ENCODE data around the gene PKDCC. TPM values are rescaled to one million over a fixed set of nuclear protein-coding genes. Genes with fewer than 3 reads are reported as not detected.

The PKDCC gene
- total and polyA plus RNA-seq, 2 experiments from 2014 or later, result 270 to 278 TPM

DNA sequence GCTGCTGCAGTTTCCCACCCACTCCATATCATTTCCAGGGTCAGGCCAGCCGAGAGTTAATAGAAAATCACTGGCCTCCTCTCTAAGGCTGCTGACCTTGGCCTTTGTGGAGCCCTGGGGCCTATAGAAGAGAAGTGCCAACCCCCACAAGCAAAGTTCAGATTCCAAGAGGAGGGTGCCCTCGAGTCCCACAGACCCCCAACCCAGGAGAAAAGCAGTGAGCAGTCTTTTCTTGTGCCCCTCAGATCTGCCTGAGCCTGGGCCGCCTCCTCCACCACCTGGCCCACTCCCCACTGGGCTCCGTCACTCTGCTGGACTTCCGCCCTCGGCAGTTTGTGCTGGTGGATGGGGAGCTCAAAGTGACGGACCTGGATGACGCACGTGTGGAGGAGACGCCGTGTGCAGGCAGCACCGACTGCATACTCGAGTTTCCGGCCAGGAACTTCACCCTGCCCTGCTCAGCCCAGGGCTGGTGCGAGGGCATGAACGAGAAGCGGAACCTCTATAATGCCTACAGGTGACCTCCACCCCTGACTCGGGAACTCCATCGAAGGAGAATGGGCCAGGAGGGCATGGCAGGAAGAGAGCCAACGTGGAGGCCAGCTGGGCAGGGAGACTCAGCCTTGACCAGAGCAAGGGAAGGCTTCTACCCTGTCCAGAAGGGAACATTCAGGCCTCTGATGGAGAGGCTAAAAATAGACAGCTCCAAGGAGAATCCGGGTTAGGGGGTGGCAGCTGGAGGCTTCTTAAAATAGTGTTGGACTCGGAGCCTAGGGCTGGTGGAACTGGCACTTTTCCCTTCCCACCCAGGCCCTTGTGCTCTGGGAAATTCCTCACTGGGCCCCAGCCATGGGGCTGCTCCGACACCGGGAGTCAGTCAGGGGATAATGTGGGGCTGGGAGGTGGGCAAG is 6.2 kb downstream of the PKDCC start:
- Histone ChIP-seq H3K4me1 (ENCODE audit: insufficient read depth) (peaks cover 71% of the 10 kb centered on the region), H3K79me2 (peaks cover 47% of the 10 kb centered on the region), H3K9me3 (ENCODE audit: low read depth) (no peaks in the 10 kb centered on the region), H3K36me3 (replicated peaks; ENCODE audit: insufficient read depth, low read depth) (no peaks in the 10 kb centered on the region), H3K4me2 (peak overlapping the region; percentile 89), H3K27ac (peak overlapping the region; percentile 95), H4K20me1 (ENCODE audit: insufficient read depth, poor library complexity, severe bottlenecking) (no peaks in the 10 kb centered on the region), H3K4me3 (no peak overlapping the region), H2AFZ (no peak overlapping the region), H3K27me3 (no peaks in the 10 kb centered on the region), H3K9me2 (replicated peaks; ENCODE audit: insufficient read depth) (no peaks in the 10 kb centered on the region)
- TF ChIP-seq EZH2 (IDR thresholded peaks at IDR 0.05; ENCODE audit: borderline replicate concordance) (no peak), CTCF (IDR thresholded peaks at IDR 0.05; ENCODE audit: poor library complexity) (no peak), EZH2phosphoT487 (IDR thresholded peaks at IDR 0.05; ENCODE audit: low read depth, severe bottlenecking, unreplicated experiment) (no peak)
- no peak for DNase-seq (ENCODE audit: low spot score)
- 72% methylated on average over 24 of the region's 24 CpGs for WGBS (ENCODE audit: low lambda C conversion rate, missing lambda C conversion rate)

GRCh38 chr2:42054714-42055430 is 7.1 kb downstream of the PKDCC start:
- Histone ChIP-seq H3K27ac (peak overlapping the region; percentile 95), H3K79me2 (peaks cover 39% of the 10 kb centered on the region), H3K4me2 (peak overlapping the region; percentile 89), H3K4me3 (no peak overlapping the region), H3K27me3 (no peaks in the 10 kb centered on the region), H3K36me3 (replicated peaks; ENCODE audit: insufficient read depth, low read depth) (no peaks in the 10 kb centered on the region), H3K4me1 (ENCODE audit: insufficient read depth) (peaks cover 77% of the 10 kb centered on the region), H3K9me2 (replicated peaks; ENCODE audit: insufficient read depth) (no peaks in the 10 kb centered on the region), H2AFZ (no peak overlapping the region), H4K20me1 (ENCODE audit: insufficient read depth, poor library complexity, severe bottlenecking) (no peaks in the 10 kb centered on the region), H3K9me3 (ENCODE audit: low read depth) (no peaks in the 10 kb centered on the region)
- peak; percentile 78 for DNase-seq (ENCODE audit: low spot score)
- no peak for TF ChIP-seq EZH2 (IDR thresholded peaks at IDR 0.05; ENCODE audit: borderline replicate concordance)
- TF ChIP-seq CTCF (IDR thresholded peaks at IDR 0.05; ENCODE audit: poor library complexity), result peak; percentile 35
- WGBS (ENCODE audit: low lambda C conversion rate, missing lambda C conversion rate), result 73% methylated on average over 19 of the region's 19 CpGs

GRCh38 chr2:42055573-42056514 is 8.0 kb downstream of the PKDCC start:
- H3K27ac ChIP-seq, result peak overlapping the region; percentile 95
- H3K4me1 ChIP-seq (ENCODE audit: insufficient read depth), result peaks cover 85% of the 10 kb centered on the region

More at GRCh38 chr2:42055573-42056514, 8.0 kb downstream of the PKDCC start:
- Histone ChIP-seq H3K9me3 (ENCODE audit: low read depth) (no peaks in the 10 kb centered on the region), H3K36me3 (replicated peaks; ENCODE audit: insufficient read depth, low read depth) (no peaks in the 10 kb centered on the region), H2AFZ (no peak overlapping the region), H3K4me2 (peak overlapping the region; percentile 89), H3K79me2 (peaks cover 29% of the 10 kb centered on the region), H3K9me2 (replicated peaks; ENCODE audit: insufficient read depth) (no peaks in the 10 kb centered on the region), H3K27me3 (no peaks in the 10 kb centered on the region), H4K20me1 (ENCODE audit: insufficient read depth, poor library complexity, severe bottlenecking) (no peaks in the 10 kb centered on the region), H3K4me3 (no peak overlapping the region)
- TF ChIP-seq EZH2 (IDR thresholded peaks at IDR 0.05; ENCODE audit: borderline replicate concordance) (no peak), EZH2phosphoT487 (IDR thresholded peaks at IDR 0.05; ENCODE audit: low read depth, severe bottlenecking, unreplicated experiment) (no peak), CTCF (IDR thresholded peaks at IDR 0.05; ENCODE audit: poor library complexity) (no peak)
- WGBS (ENCODE audit: low lambda C conversion rate, missing lambda C conversion rate), result 38% methylated on average over 4 of the region's 4 CpGs
- peak; percentile 89 for DNase-seq (ENCODE audit: low spot score)
